ENCODE data around the gene GTF2IRD1. TPM values are rescaled to one million over a fixed set of nuclear protein-coding genes. Genes with fewer than 3 reads are reported as not detected.
"Not testable (repeated sequence)": the region's sequence is repeated elsewhere in the genome, so short reads cannot be mapped to it uniquely, and the experiment has no call there.

GTF2IRD1 gene
- total RNA-seq, 1 experiment from 2014 or later, result 54.0 TPM

- DNase-seq (ENCODE audit: low read depth, low spot score), result no peak
- no peak for TF ChIP-seq REST (IDR thresholded peaks at IDR 0.05; ENCODE audit: insufficient read depth in 1 of 2, low read depth in 2 of 2, low read length in 1 of 2)
- no peak for TF ChIP-seq CTCF (IDR thresholded peaks at IDR 0.05)
- TF ChIP-seq TCF7L2 (IDR thresholded peaks at IDR 0.05; ENCODE audit: low read depth, low read length), result no peak
- TF ChIP-seq POLR2AphosphoS5 (IDR thresholded peaks at IDR 0.05; ENCODE audit: low read depth, low read length), result no peak
- TF ChIP-seq SIN3A (IDR thresholded peaks at IDR 0.05; ENCODE audit: borderline replicate concordance, insufficient read depth, low read depth, low read length), result no peak
- Histone ChIP-seq H3K4me1 (ENCODE audit: control insufficient read depth, insufficient read depth, low read length) (no peaks in the 10 kb centered on the region), H3K9me3 (ENCODE audit: control insufficient read depth, insufficient read depth, low read depth, low read length) (no peaks in the 10 kb centered on the region), H3K36me3 (ENCODE audit: control insufficient read depth, insufficient read depth, low read length) (no peaks in the 10 kb centered on the region), H3K27ac (ENCODE audit: low read length) (no peak overlapping the region), H3K27me3 (ENCODE audit: control insufficient read depth, insufficient read depth, low read length) (no peaks in the 10 kb centered on the region), H3K4me3 (ENCODE audit: low read depth in 2 of 2, low read length in 2 of 2) (no peak overlapping the region)
- ATAC-seq, result no peak
- ChIA-PET CTCF (no interaction called here), POLR2A (no interaction called here)
- no TSS peak for BruUV-seq (replicated peaks)
- intact Hi-C loops (cut with micrococcal nuclease; ENCODE audit: unreplicated experiment), result no loop called here
- in situ Hi-C loops (cut with HindIII; ENCODE audit: low pct_unique_long_range_greater_than_20kb, low sequenced_read_pairs), result no loop called here
Observed at GRCh38 chr7:74409571-74409970, 44.1 kb upstream of the GTF2IRD1 start.

- no peak for DNase-seq (ENCODE audit: low read depth, low spot score)
- no peaks in the 10 kb centered on the region for H3K9me3 ChIP-seq (ENCODE audit: control insufficient read depth, insufficient read depth, low read depth, low read length)
- in situ Hi-C loops (cut with HindIII; ENCODE audit: low pct_unique_long_range_greater_than_20kb, low sequenced_read_pairs) (no loop called here), intact Hi-C loops (cut with micrococcal nuclease; ENCODE audit: unreplicated experiment) (no loop called here)
- H3K27ac ChIP-seq (ENCODE audit: low read length), result no peak overlapping the region
- no peaks in the 10 kb centered on the region for H3K27me3 ChIP-seq (ENCODE audit: control insufficient read depth, insufficient read depth, low read length)
- TF ChIP-seq REST (IDR thresholded peaks at IDR 0.05; ENCODE audit: insufficient read depth in 1 of 2, low read depth in 2 of 2, low read length in 1 of 2) (no peak), TCF7L2 (IDR thresholded peaks at IDR 0.05; ENCODE audit: low read depth, low read length) (no peak), POLR2AphosphoS5 (IDR thresholded peaks at IDR 0.05; ENCODE audit: low read depth, low read length) (no peak), SIN3A (IDR thresholded peaks at IDR 0.05; ENCODE audit: borderline replicate concordance, insufficient read depth, low read depth, low read length) (no peak), CTCF (IDR thresholded peaks at IDR 0.05) (no peak)
- H3K36me3 ChIP-seq (ENCODE audit: control insufficient read depth, insufficient read depth, low read length), result no peaks in the 10 kb centered on the region
- H3K4me1 ChIP-seq (ENCODE audit: control insufficient read depth, insufficient read depth, low read length), result no peaks in the 10 kb centered on the region
- ChIA-PET POLR2A (no interaction called here), CTCF (interaction anchor here (0.7 kb wide), 1 partner anchor 34 kb away, joined by 4 read pairs; no protein-coding TSS in a partner anchor)
- no TSS peak for BruUV-seq (replicated peaks)
- H3K4me3 ChIP-seq (ENCODE audit: low read depth in 2 of 2, low read length in 2 of 2), result no peak overlapping the region
- no peak for ATAC-seq
Observed at GRCh38 chr7:74410772-74411171, 42.9 kb upstream of the GTF2IRD1 start.

- H3K4me1 ChIP-seq (ENCODE audit: control insufficient read depth, insufficient read depth, low read length); H3K9me3 ChIP-seq (ENCODE audit: control insufficient read depth, insufficient read depth, low read depth, low read length); H3K36me3 ChIP-seq (ENCODE audit: control insufficient read depth, insufficient read depth, low read length); POLR2A ChIA-PET; H3K27ac ChIP-seq (ENCODE audit: low read length); ATAC-seq; BruUV-seq (replicated peaks); H3K27me3 ChIP-seq (ENCODE audit: control insufficient read depth, insufficient read depth, low read length); H3K4me3 ChIP-seq (ENCODE audit: low read depth in 2 of 2, low read length in 2 of 2); DNase-seq (ENCODE audit: low read depth, low spot score); intact Hi-C loops (cut with micrococcal nuclease; ENCODE audit: unreplicated experiment); in situ Hi-C loops (cut with HindIII; ENCODE audit: low pct_unique_long_range_greater_than_20kb, low sequenced_read_pairs): not testable (repeated sequence)
- CTCF ChIA-PET, result interaction anchor here (0.7 kb wide), 1 partner anchor 35 kb away, joined by 4 read pairs; no protein-coding TSS in a partner anchor
Observed at GRCh38 chr7:74411571-74411970, 42.1 kb upstream of the GTF2IRD1 start.
